ENCODE measurements around the gene MBNL1.
"Not testable (repeated sequence)": the region's sequence is repeated elsewhere in the genome, so short reads cannot be mapped to it uniquely, and the experiment has no call there.

The MBNL1 gene

GRCh38 chr3:152357587-152357986 lies 88.9 kb downstream of the MBNL1 start:
- peak overlapping the region; percentile 80 for H3K27ac Mint-ChIP-seq
- no peaks in the 10 kb centered on the region for H3K27me3 Mint-ChIP-seq
- no peak for DNase-seq
- peak; percentile 45 for ATAC-seq
- H3K4me3 Mint-ChIP-seq = peak overlapping the region; percentile 2
- peaks cover 78% of the 10 kb centered on the region for H3K4me1 Mint-ChIP-seq
- H3K36me3 Mint-ChIP-seq (ENCODE audit: low read depth) = peaks cover 52% of the 10 kb centered on the region
- H3K9me3 Mint-ChIP-seq = no peaks in the 10 kb centered on the region

- DNase-seq = no peak
- Mint-ChIP-seq H3K4me3 (no peak overlapping the region), H3K27ac (peak overlapping the region; percentile 52), H3K36me3 (ENCODE audit: low read depth) (peaks cover 49% of the 10 kb centered on the region), H3K9me3 (no peaks in the 10 kb centered on the region), H3K27me3 (no peaks in the 10 kb centered on the region), H3K4me1 (peaks cover 79% of the 10 kb centered on the region)
- ATAC-seq = no peak
These were observed 90.9 kb downstream of the MBNL1 start for GRCh38 chr3:152359385-152360248.

GRCh38 chr3:152360302-152360701 lies 91.6 kb downstream of the MBNL1 start:
- H3K9me3 Mint-ChIP-seq = no peaks in the 10 kb centered on the region
- no peak for DNase-seq
- peaks cover 79% of the 10 kb centered on the region for H3K4me1 Mint-ChIP-seq
- H3K27ac Mint-ChIP-seq = peak overlapping the region; percentile 52
- peak overlapping the region; percentile 1 for H3K4me3 Mint-ChIP-seq
- H3K36me3 Mint-ChIP-seq (ENCODE audit: low read depth) = peaks cover 48% of the 10 kb centered on the region
- no peaks in the 10 kb centered on the region for H3K27me3 Mint-ChIP-seq
- ATAC-seq = peak; percentile 61

- no peaks in the 10 kb centered on the region for H3K27me3 Mint-ChIP-seq
- ATAC-seq = peak; percentile 57
- peak overlapping the region; percentile 52 for H3K27ac Mint-ChIP-seq
- no peaks in the 10 kb centered on the region for H3K9me3 Mint-ChIP-seq
- peaks cover 75% of the 10 kb centered on the region for H3K4me1 Mint-ChIP-seq
- no peak for DNase-seq
- peaks cover 46% of the 10 kb centered on the region for H3K36me3 Mint-ChIP-seq (ENCODE audit: low read depth)
- H3K4me3 Mint-ChIP-seq = no peak overlapping the region
These were observed 92.2 kb downstream of the MBNL1 start for GRCh38 chr3:152360966-152361365.

- DNase-seq (no peak), ATAC-seq (no peak)
- Mint-ChIP-seq H3K36me3 (ENCODE audit: low read depth) (peaks cover 48% of the 10 kb centered on the region), H3K9me3 (peaks cover 2% of the 10 kb centered on the region), H3K4me3 (no peak overlapping the region), H3K27me3 (no peaks in the 10 kb centered on the region), H3K4me1 (peaks cover 70% of the 10 kb centered on the region), H3K27ac (peak overlapping the region; percentile 29)
These were observed 93.4 kb downstream of the MBNL1 start for GRCh38 chr3:152362086-152362485.

- ATAC-seq = peak; percentile 66
- peak overlapping the region; percentile 30 for H3K27ac Mint-ChIP-seq
These were observed 95.5 kb downstream of the MBNL1 start for GRCh38 chr3:152364237-152364636.

GRCh38 chr3:152365126-152365525 lies 96.4 kb downstream of the MBNL1 start:
- no peak overlapping the region for H3K27ac Mint-ChIP-seq
- ATAC-seq (no peak), DNase-seq (no peak)
- H3K9me3 Mint-ChIP-seq = peaks cover 6% of the 10 kb centered on the region
- H3K4me1 Mint-ChIP-seq = peaks cover 77% of the 10 kb centered on the region
- no peaks in the 10 kb centered on the region for H3K27me3 Mint-ChIP-seq
- no peak overlapping the region for H3K4me3 Mint-ChIP-seq
- peaks cover 59% of the 10 kb centered on the region for H3K36me3 Mint-ChIP-seq (ENCODE audit: low read depth)

More at GRCh38 chr3:152364237-152364636, 95.5 kb downstream of the MBNL1 start:
- Mint-ChIP-seq H3K4me3 (no peak overlapping the region), H3K4me1 (peaks cover 77% of the 10 kb centered on the region), H3K9me3 (peaks cover 6% of the 10 kb centered on the region), H3K36me3 (ENCODE audit: low read depth) (peaks cover 55% of the 10 kb centered on the region), H3K27me3 (no peaks in the 10 kb centered on the region)
- no peak for DNase-seq

- Mint-ChIP-seq H3K4me3 (no peak overlapping the region), H3K27me3 (no peaks in the 10 kb centered on the region), H3K27ac (peak overlapping the region; percentile 40), H3K36me3 (ENCODE audit: low read depth) (peaks cover 64% of the 10 kb centered on the region), H3K4me1 (peaks cover 81% of the 10 kb centered on the region), H3K9me3 (peaks cover 6% of the 10 kb centered on the region)
- ATAC-seq (no peak), DNase-seq (no peak)
These were observed 97.3 kb downstream of the MBNL1 start for GRCh38 chr3:152365766-152366593.

- not testable (repeated sequence) for DNase-seq, H3K4me3 Mint-ChIP-seq, ATAC-seq, H3K9me3 Mint-ChIP-seq, H3K27me3 Mint-ChIP-seq
- Mint-ChIP-seq H3K4me1 (peaks cover 79% of the 10 kb centered on the region), H3K27ac (peak overlapping the region; percentile 4), H3K36me3 (ENCODE audit: low read depth) (peaks cover 62% of the 10 kb centered on the region)
These were observed 98.5 kb downstream of the MBNL1 start for GRCh38 chr3:152367192-152367591.

- not testable (repeated sequence) for H3K4me3 Mint-ChIP-seq, ATAC-seq, DNase-seq, H3K9me3 Mint-ChIP-seq, H3K27me3 Mint-ChIP-seq
- H3K36me3 Mint-ChIP-seq (ENCODE audit: low read depth) = peaks cover 55% of the 10 kb centered on the region
- H3K27ac Mint-ChIP-seq = peak overlapping the region; percentile 69
- H3K4me1 Mint-ChIP-seq = peaks cover 88% of the 10 kb centered on the region
These were observed 103.9 kb downstream of the MBNL1 start for GRCh38 chr3:152372633-152373032.

- Mint-ChIP-seq H3K4me1 (peaks cover 85% of the 10 kb centered on the region), H3K9me3 (no peaks in the 10 kb centered on the region), H3K4me3 (no peak overlapping the region), H3K27me3 (no peaks in the 10 kb centered on the region), H3K27ac (peak overlapping the region; percentile 69), H3K36me3 (ENCODE audit: low read depth) (peaks cover 53% of the 10 kb centered on the region)
- DNase-seq (no peak), ATAC-seq (no peak)
These were observed 104.7 kb downstream of the MBNL1 start for GRCh38 chr3:152373379-152373778.

GRCh38 chr3:152374262-152374990 lies 105.7 kb downstream of the MBNL1 start:
- H3K9me3 Mint-ChIP-seq = no peaks in the 10 kb centered on the region
- H3K36me3 Mint-ChIP-seq (ENCODE audit: low read depth) = peaks cover 56% of the 10 kb centered on the region
- peaks cover 82% of the 10 kb centered on the region for H3K4me1 Mint-ChIP-seq
- H3K27me3 Mint-ChIP-seq = no peaks in the 10 kb centered on the region
- H3K4me3 Mint-ChIP-seq = no peak overlapping the region
- H3K27ac Mint-ChIP-seq = peak overlapping the region; percentile 45
- ATAC-seq (peak; percentile 49), DNase-seq (no peak)

GRCh38 chr3:152375546-152375945 lies 106.8 kb downstream of the MBNL1 start:
- ATAC-seq (no peak), DNase-seq (no peak)
- H3K4me1 Mint-ChIP-seq = peaks cover 79% of the 10 kb centered on the region
- H3K36me3 Mint-ChIP-seq (ENCODE audit: low read depth) = peaks cover 48% of the 10 kb centered on the region
- no peak overlapping the region for H3K4me3 Mint-ChIP-seq
- H3K27me3 Mint-ChIP-seq = no peaks in the 10 kb centered on the region
- no peaks in the 10 kb centered on the region for H3K9me3 Mint-ChIP-seq
- H3K27ac Mint-ChIP-seq = peak overlapping the region; percentile 55

Measured in activated naive CD8-positive, alpha-beta T cell treated with anti-CD3 and anti-CD28 coated beads, Interleukin-2, amount 50 U/mL, for 24 hours (primary cell).